Astrocyte (in vitro differentiated cells and primary cell): Measurements from ENCODE around the gene GATA2. TPM values are rescaled to one million over a fixed set of nuclear protein-coding genes. Genes with fewer than 3 reads are reported as not detected.

Source experiments
- DNase-seq: peaks from one replicate; pipeline ENCODE4 v3.0.0-alpha.2; 2010; ENCODE audit warnings: low read depth
- FAIRE-seq: peaks from 2 replicates; lab custom pipeline; 2011; peaks lifted over from hg19 to GRCh38; lab: Jason Lieb, UNC
- H2AFZ ChIP-seq: 2 replicates; pipeline ENCODE4 v1.6.0; 2012; ENCODE audit warnings: low read depth, low read length, inconsistent platforms
- H3K27ac ChIP-seq: 2 replicates; pipeline ENCODE4 v1.5.1; 2011; ENCODE audit warnings: low read depth, low read length, inconsistent platforms
- H3K27me3 ChIP-seq: 2 replicates; pipeline ENCODE4 v1.6.0; 2011; ENCODE audit warnings: low read length, inconsistent platforms; ENCODE audit not compliant: insufficient read depth
- H3K36me3 ChIP-seq: 2 replicates; pipeline ENCODE4 v1.5.1; 2011; ENCODE audit warnings: low read length, inconsistent platforms; ENCODE audit not compliant: insufficient read depth
- H3K4me1 ChIP-seq: 2 replicates; pipeline ENCODE4 v1.5.1; 2011; ENCODE audit warnings: low read length, inconsistent platforms; ENCODE audit not compliant: insufficient read depth
- H3K4me2 ChIP-seq: 2 replicates; pipeline ENCODE4 v1.6.0; 2012; ENCODE audit warnings: low read length, inconsistent platforms
- H3K4me3 ChIP-seq: 2 replicates; pipeline ENCODE4 v1.5.1; 2011; ENCODE audit warnings: low read depth, mild to moderate bottlenecking, low read length, inconsistent platforms; ENCODE audit not compliant: insufficient read depth
- H3K79me2 ChIP-seq: 2 replicates; pipeline ENCODE4 v1.6.0; 2012; ENCODE audit warnings: mild to moderate bottlenecking, low read length, inconsistent platforms; ENCODE audit not compliant: insufficient read depth
- H3K9ac ChIP-seq: 2 replicates; pipeline ENCODE4 v1.6.0; 2012; ENCODE audit warnings: mild to moderate bottlenecking, low read length, inconsistent platforms
- H3K9me3 ChIP-seq: 2 replicates; pipeline ENCODE4 v1.5.1; 2012; ENCODE audit warnings: low read depth, mild to moderate bottlenecking, low read length, inconsistent platforms; ENCODE audit not compliant: insufficient read depth
- H4K20me1 ChIP-seq: 2 replicates; pipeline ENCODE4 v1.6.0; 2012; ENCODE audit warnings: low read length, inconsistent platforms; ENCODE audit not compliant: insufficient read depth
- H3K27ac Mint-ChIP-seq: one replicate; pipeline ENCODE4 v1.8.0; 2021; ENCODE audit warnings: mild to moderate bottlenecking, mixed read lengths; ENCODE audit not compliant: unreplicated experiment
- H3K27me3 Mint-ChIP-seq: one replicate; pipeline ENCODE4 v1.8.0; 2021; ENCODE audit warnings: low read depth, mixed read lengths; ENCODE audit not compliant: unreplicated experiment
- H3K36me3 Mint-ChIP-seq: one replicate; pipeline ENCODE4 v1.8.0; 2021; ENCODE audit warnings: low read depth, mixed read lengths; ENCODE audit not compliant: unreplicated experiment
- H3K4me1 Mint-ChIP-seq: one replicate; pipeline ENCODE4 v1.8.0; 2021; ENCODE audit warnings: low read depth, mixed read lengths; ENCODE audit not compliant: unreplicated experiment
- H3K4me3 Mint-ChIP-seq: one replicate; pipeline ENCODE4 v1.8.0; 2021; ENCODE audit warnings: mild to moderate bottlenecking, moderate library complexity, mixed read lengths; ENCODE audit not compliant: unreplicated experiment
- H3K9me3 Mint-ChIP-seq: one replicate; pipeline ENCODE4 v1.8.0; 2021; ENCODE audit warnings: mild to moderate bottlenecking, mixed read lengths; ENCODE audit not compliant: unreplicated experiment
- EZH2 ChIP-seq: IDR thresholded peaks from 2 replicates; pipeline ENCODE4 v1.6.1; 2012; ENCODE audit warnings: mild to moderate bottlenecking, low read length, inconsistent platforms; ENCODE audit not compliant: insufficient read depth
- total RNA-seq: library from RNA; stranded (reverse); gene quantifications from 2 replicates; pipeline ENCODE4 v1.2.1, GENCODE V29; 2021
- TF ChIP-seq, protein P1 (sequence below): IDR thresholded peaks from 2 replicates; pipeline ENCODE4 v1.5.1; 2011; ENCODE audit warnings: low read depth, mild to moderate bottlenecking, inconsistent platforms, low read length, moderate library complexity; ENCODE audit not compliant: insufficient read depth

GATA2 gene
- total RNA-seq, 1 donor from 2014 or later = 1.7 TPM

GRCh38 chr3:128434524-128434923 lies 58.5 kb downstream of the GATA2 start:
- Mint-ChIP-seq H3K4me1 (peaks cover 2% of the 10 kb centered on the region), H3K9me3 (peaks cover 5% of the 10 kb centered on the region)
- H3K9ac ChIP-seq = no peak overlapping the region

DNA sequence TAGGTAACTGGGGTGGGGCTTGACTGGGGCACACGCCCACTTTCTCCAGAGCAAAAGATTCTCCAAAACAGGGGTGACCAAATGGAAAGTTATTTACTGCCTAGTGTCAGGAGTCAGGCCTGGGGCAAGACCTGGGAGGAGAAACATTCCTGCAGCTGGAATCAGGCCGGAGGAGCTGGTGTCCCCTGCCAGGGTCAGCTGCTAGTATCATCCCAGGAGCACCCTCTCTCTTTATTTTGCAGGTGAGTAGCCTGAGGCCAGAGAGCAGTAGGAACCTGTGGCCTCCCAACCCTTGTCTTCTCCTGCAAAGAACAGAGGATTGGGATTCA lies 59.2 kb downstream of the GATA2 start:
- peaks cover 75% of the 10 kb centered on the region for H3K27me3 Mint-ChIP-seq
- Histone ChIP-seq H3K9ac (no peak overlapping the region), H3K79me2 (no peaks in the 10 kb centered on the region), H3K27ac (no peak overlapping the region), H2AFZ (no peak overlapping the region), H3K36me3 (no peaks in the 10 kb centered on the region), H3K4me3 (no peak overlapping the region), H4K20me1 (no peaks in the 10 kb centered on the region), H3K27me3 (peaks cover 46% of the 10 kb centered on the region), H3K4me1 (no peaks in the 10 kb centered on the region), H3K9me3 (no peaks in the 10 kb centered on the region), H3K4me2 (no peak overlapping the region)
- FAIRE-seq = no peak
- no peak overlapping the region for H3K27ac Mint-ChIP-seq
- H3K36me3 Mint-ChIP-seq = no peaks in the 10 kb centered on the region
- no peak for DNase-seq
- TF ChIP-seq, protein P1, sequence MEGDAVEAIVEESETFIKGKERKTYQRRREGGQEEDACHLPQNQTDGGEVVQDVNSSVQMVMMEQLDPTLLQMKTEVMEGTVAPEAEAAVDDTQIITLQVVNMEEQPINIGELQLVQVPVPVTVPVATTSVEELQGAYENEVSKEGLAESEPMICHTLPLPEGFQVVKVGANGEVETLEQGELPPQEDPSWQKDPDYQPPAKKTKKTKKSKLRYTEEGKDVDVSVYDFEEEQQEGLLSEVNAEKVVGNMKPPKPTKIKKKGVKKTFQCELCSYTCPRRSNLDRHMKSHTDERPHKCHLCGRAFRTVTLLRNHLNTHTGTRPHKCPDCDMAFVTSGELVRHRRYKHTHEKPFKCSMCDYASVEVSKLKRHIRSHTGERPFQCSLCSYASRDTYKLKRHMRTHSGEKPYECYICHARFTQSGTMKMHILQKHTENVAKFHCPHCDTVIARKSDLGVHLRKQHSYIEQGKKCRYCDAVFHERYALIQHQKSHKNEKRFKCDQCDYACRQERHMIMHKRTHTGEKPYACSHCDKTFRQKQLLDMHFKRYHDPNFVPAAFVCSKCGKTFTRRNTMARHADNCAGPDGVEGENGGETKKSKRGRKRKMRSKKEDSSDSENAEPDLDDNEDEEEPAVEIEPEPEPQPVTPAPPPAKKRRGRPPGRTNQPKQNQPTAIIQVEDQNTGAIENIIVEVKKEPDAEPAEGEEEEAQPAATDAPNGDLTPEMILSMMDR = no peak
- H3K4me3 Mint-ChIP-seq = no peak overlapping the region
- peaks cover 5% of the 10 kb centered on the region for H3K9me3 Mint-ChIP-seq
- H3K4me1 Mint-ChIP-seq = peaks cover 2% of the 10 kb centered on the region

More at GRCh38 chr3:128434524-128434923, 58.5 kb downstream of the GATA2 start:
- no peak overlapping the region for H3K4me3 ChIP-seq
- H4K20me1 ChIP-seq = no peaks in the 10 kb centered on the region
- peaks cover 50% of the 10 kb centered on the region for H3K27me3 ChIP-seq
- FAIRE-seq = no peak
- no peaks in the 10 kb centered on the region for H3K79me2 ChIP-seq
- no peak overlapping the region for H3K4me2 ChIP-seq
- no peaks in the 10 kb centered on the region for H3K36me3 ChIP-seq
- H3K27ac ChIP-seq = no peak overlapping the region
- Mint-ChIP-seq H3K27me3 (peaks cover 77% of the 10 kb centered on the region), H3K27ac (no peak overlapping the region), H3K36me3 (no peaks in the 10 kb centered on the region), H3K4me3 (no peak overlapping the region)
- no peak for DNase-seq
- no peaks in the 10 kb centered on the region for H3K9me3 ChIP-seq
- no peak overlapping the region for H2AFZ ChIP-seq
- H3K4me1 ChIP-seq = no peaks in the 10 kb centered on the region
- TF ChIP-seq, protein P1 = no peak
- TF ChIP-seq EZH2 = no peak

- Mint-ChIP-seq H3K4me1 (peaks cover 2% of the 10 kb centered on the region), H3K9me3 (peaks cover 5% of the 10 kb centered on the region), H3K4me3 (peak overlapping the region; percentile 27), H3K36me3 (no peaks in the 10 kb centered on the region), H3K27me3 (peaks cover 80% of the 10 kb centered on the region), H3K27ac (no peak overlapping the region)
- TF ChIP-seq EZH2 = peak; percentile 75
- TF ChIP-seq, protein P1 = no peak
- DNase-seq = no peak
- Histone ChIP-seq H3K4me3 (no peak overlapping the region), H3K36me3 (no peaks in the 10 kb centered on the region), H3K27me3 (peaks cover 51% of the 10 kb centered on the region), H3K9ac (no peak overlapping the region), H3K4me2 (peak overlapping the region; percentile 35), H4K20me1 (no peaks in the 10 kb centered on the region), H2AFZ (no peak overlapping the region), H3K9me3 (no peaks in the 10 kb centered on the region), H3K79me2 (no peaks in the 10 kb centered on the region), H3K4me1 (no peaks in the 10 kb centered on the region), H3K27ac (no peak overlapping the region)
- FAIRE-seq = no peak
Measured at GRCh38 chr3:128432971-128433836, 59.8 kb downstream of the GATA2 start.
